Lower leg skin (tissue), 4 donors: ENCODE measurements around the gene PTCRA. TPM values are rescaled to one million over a fixed set of nuclear protein-coding genes. Genes with fewer than 3 reads are reported as not detected.

Experiments used
- DNase-seq, 2 donors: peaks; one replicate each; pipeline ENCODE4 v3.0.0-alpha.2; 2019; ENCODE audit warnings: low spot score in 2 of 2
- H3K4me3 ChIP-seq: fragments of 200-600 bp; sonication (generic); 2 replicates; pipeline ENCODE4 v1.5.1; 2017; ENCODE audit warnings: mild to moderate bottlenecking, low read depth; ENCODE audit not compliant: poor library complexity, severe bottlenecking
- POLR2A ChIP-seq, 2 donors: fragments of 450-650 bp; IDR thresholded peaks; one replicate each; pipeline ENCODE4 v1.6.1; 2016 to 2017; ENCODE audit warnings: antibody characterized with exemption in 2 of 2, mild to moderate bottlenecking in 1 of 2, moderate library complexity in 1 of 2
- WGBS, 2 donors: methylation state at CpG; one replicate each; pipeline ENCODE4 v1.1.5; 2018; 5-methylcytosine and 5-hydroxymethylcytosine counted together
- intact Hi-C: fragments of 100-400 bp; cut with DNase I; formaldehyde crosslinking; loops from one replicate; pipeline ENCODE4 v1.15.0; 2023; ENCODE audit warnings: low total_unique reads
- total RNA-seq, 4 donors: library from RNA; depleted of rRNA; stranded (reverse); fragments of >200 nt; gene quantifications; one replicate each; pipeline ENCODE4 v1.1.0, GENCODE V29; 2016
- TF ChIP-seq, protein P1 (sequence below), 3 donors: fragments of 450-650 bp; IDR thresholded peaks; one replicate each; pipeline ENCODE4 v1.5.1; 2016; ENCODE audit warnings: antibody characterized with exemption in 3 of 3, mild to moderate bottlenecking in 3 of 3, moderate library complexity in 2 of 3

PTCRA gene, protein sequence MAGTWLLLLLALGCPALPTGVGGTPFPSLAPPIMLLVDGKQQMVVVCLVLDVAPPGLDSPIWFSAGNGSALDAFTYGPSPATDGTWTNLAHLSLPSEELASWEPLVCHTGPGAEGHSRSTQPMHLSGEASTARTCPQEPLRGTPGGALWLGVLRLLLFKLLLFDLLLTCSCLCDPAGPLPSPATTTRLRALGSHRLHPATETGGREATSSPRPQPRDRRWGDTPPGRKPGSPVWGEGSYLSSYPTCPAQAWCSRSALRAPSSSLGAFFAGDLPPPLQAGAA
- total RNA-seq = not detected

GRCh38 chr6:42915732-42916131 is at the start of gene PTCRA:
Gene PTCRA (plus strand): TSS chr6:42916053. CDS start chr6:42916070, 17 bp downstream.
- WGBS, 2 donors = 71 to 73% methylated on average over 8 to 10 of the region's 10 CpGs
- H3K4me3 ChIP-seq = no peak within 1 kb of the TSS
- intact Hi-C loops = no loop called here
- no peak for DNase-seq
- TF ChIP-seq, protein P1, sequence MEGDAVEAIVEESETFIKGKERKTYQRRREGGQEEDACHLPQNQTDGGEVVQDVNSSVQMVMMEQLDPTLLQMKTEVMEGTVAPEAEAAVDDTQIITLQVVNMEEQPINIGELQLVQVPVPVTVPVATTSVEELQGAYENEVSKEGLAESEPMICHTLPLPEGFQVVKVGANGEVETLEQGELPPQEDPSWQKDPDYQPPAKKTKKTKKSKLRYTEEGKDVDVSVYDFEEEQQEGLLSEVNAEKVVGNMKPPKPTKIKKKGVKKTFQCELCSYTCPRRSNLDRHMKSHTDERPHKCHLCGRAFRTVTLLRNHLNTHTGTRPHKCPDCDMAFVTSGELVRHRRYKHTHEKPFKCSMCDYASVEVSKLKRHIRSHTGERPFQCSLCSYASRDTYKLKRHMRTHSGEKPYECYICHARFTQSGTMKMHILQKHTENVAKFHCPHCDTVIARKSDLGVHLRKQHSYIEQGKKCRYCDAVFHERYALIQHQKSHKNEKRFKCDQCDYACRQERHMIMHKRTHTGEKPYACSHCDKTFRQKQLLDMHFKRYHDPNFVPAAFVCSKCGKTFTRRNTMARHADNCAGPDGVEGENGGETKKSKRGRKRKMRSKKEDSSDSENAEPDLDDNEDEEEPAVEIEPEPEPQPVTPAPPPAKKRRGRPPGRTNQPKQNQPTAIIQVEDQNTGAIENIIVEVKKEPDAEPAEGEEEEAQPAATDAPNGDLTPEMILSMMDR (IDR thresholded peaks at IDR 0.05) = no peak
- no peak for TF ChIP-seq POLR2A (IDR thresholded peaks at IDR 0.05)

GRCh38 chr6:42870145-42870936 is 45.5 kb upstream of the PTCRA start:
- no peak for DNase-seq

GRCh38 chr6:42871711-42872110 is 44.1 kb upstream of the PTCRA start:
- intact Hi-C loops = loop anchor here (5.0 to 10.0 kb wide), 2 partner anchors 137 to 209 kb away; no protein-coding TSS in a partner anchor

More at GRCh38 chr6:42870145-42870936, 45.5 kb upstream of the PTCRA start:
- H3K4me3 ChIP-seq = no peak overlapping the region
- intact Hi-C loops = loop anchor here (5.0 to 10.0 kb wide), 2 partner anchors 136 to 208 kb away; no protein-coding TSS in a partner anchor
- TF ChIP-seq, protein P1 (IDR thresholded peaks at IDR 0.05) = no peak
- TF ChIP-seq POLR2A (IDR thresholded peaks at IDR 0.05) = no peak
- 74 to 77% methylated on average over 2 of the region's 2 CpGs for WGBS, 2 donors

GRCh38 chr6:42873313-42873712 is 42.5 kb upstream of the PTCRA start:
- no peak for TF ChIP-seq POLR2A (IDR thresholded peaks at IDR 0.05)
- TF ChIP-seq, protein P1 (IDR thresholded peaks at IDR 0.05) = no peak
- no peak for DNase-seq
- intact Hi-C loops = loop anchor here (5.0 to 10.0 kb wide), 2 partner anchors 139 to 211 kb away; no protein-coding TSS in a partner anchor
- H3K4me3 ChIP-seq = no peak overlapping the region
- 34 to 40% methylated on average over 2 of the region's 2 CpGs for WGBS, 2 donors

More at GRCh38 chr6:42871711-42872110, 44.1 kb upstream of the PTCRA start:
- no peak for TF ChIP-seq POLR2A (IDR thresholded peaks at IDR 0.05)
- TF ChIP-seq, protein P1 (IDR thresholded peaks at IDR 0.05) = no peak
- no peak overlapping the region for H3K4me3 ChIP-seq
- WGBS, 2 donors = 84 to 85% methylated on average over 3 of the region's 3 CpGs
- no peak for DNase-seq

- H3K4me3 ChIP-seq = no peak overlapping the region
- TF ChIP-seq, protein P1 (IDR thresholded peaks at IDR 0.05) = no peak
- TF ChIP-seq POLR2A (IDR thresholded peaks at IDR 0.05) = no peak
- 48 to 49% methylated on average over 3 of the region's 3 CpGs for WGBS, 2 donors
- intact Hi-C loops = loop anchor here (10.0 kb wide), 1 partner anchor 143 kb away; no protein-coding TSS in a partner anchor
- DNase-seq = no peak
Measured at GRCh38 chr6:42877695-42878094, 38.2 kb upstream of the PTCRA start.
